Activated CD4-positive, alpha-beta T cell treated with anti-CD3 and anti-CD28 coated beads, Interleukin-2, amount 50 U/mL, for 16 hours (primary cell): ENCODE measurements around the gene GRXCR1.

Experiments used
- DNase-seq: peaks from one replicate; pipeline ENCODE4 v3.0.0-alpha.2; 2020

GRXCR1 gene

GRCh38 chr4:42892413-42892812, at the start of gene GRXCR1:
Gene GRXCR1 (plus strand): TSS chr4:42892713. CDS start chr4:42893267, 554 bp downstream.
- DNase-seq: no peak

GRCh38 chr4:42843694-42844093, 48.8 kb upstream of the GRXCR1 start:
- DNase-seq: no peak

- DNase-seq: no peak
Observed at GRCh38 chr4:42844422-42845070, 48.0 kb upstream of the GRXCR1 start.

DNA sequence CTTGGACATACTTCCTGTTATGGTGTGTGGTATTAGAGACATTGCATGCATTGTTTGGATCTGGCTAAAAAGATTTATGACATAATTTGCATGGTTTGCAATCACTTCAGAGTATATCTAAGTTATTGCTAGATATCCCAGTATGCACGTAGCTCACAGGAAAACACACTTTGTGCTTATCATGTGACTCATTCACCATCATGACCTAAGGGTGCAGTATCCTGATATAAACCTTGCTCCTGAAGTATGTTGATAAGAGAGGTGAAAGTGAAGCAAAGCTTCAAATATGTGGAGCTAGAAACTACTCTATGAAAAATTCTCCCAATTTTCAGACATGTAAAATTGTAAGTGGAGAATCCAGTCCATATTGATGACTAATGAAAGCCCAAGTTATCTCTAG, 46.9 kb upstream of the GRXCR1 start:
- DNase-seq: no peak

DNA sequence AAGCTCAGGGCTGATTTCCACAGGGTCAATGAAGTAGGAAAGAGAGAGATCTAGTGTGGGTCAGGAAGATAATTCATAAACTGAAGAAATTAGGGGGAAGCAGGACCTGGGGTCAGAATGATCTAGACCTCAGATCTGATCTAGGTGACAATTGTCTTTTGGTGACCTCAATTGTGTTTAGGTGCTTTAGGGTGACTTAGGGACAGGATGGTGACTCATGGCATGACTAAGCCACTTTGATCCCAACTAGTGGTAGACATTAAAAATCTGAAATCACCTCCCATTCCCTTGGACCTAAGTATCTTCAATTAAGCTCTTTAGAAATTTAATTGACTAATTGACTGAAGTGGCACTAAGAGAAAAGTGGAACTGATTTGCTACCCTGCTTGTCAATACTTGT, 36.7 kb upstream of the GRXCR1 start:
- DNase-seq: no peak

DNA sequence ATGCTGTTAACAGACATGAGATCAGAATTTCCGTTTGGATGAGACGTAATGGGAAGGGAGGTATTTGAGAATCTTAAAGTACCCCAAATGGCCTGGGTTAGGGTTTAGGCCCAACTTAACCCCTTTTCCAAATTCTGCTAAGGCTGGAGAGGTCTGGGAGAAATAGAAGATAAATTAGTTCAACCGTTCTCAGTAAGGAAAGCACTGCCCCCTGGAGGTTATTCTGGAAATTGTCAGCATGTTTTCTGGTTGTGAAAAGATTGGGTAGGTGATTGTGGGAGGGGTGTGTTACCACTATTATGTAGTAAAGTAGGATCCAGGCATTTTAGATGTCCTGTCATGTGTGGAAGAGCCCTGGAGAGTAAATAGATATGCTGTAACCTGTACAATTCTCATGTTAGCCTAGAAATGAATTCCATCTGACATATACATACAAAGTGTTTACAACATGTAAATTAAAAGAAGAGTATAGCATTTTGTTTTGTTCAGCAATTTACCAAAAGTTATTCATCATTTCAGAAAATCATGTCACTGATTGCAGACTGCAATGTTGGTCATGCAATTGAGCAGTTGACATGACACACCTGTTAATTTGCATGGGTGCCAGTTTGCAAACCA, 26.8 kb upstream of the GRXCR1 start:
- peak; percentile 65 for DNase-seq

DNA sequence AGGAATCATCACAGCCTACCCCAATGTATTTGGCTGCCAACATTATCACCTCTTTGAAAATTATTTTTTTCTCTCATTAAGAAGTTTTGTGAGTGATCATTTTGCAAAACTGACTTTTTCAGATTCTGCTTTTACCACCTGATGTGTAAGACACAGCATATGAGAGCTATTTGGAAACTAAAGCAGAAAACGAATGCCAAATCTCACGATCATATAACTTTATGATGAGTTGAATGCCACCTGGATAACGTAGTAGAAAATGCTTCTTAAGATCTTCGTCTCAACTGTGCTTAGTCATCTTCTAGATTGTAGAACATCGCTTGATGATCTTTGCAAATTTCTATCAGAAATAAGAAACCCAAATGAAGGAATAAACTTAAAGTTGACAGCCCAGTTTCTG, 21.3 kb upstream of the GRXCR1 start:
- no peak for DNase-seq

- no peak for DNase-seq
Observed at GRCh38 chr4:42871671-42872290, 20.7 kb upstream of the GRXCR1 start.

GRCh38 chr4:42878863-42879262, 13.7 kb upstream of the GRXCR1 start:
- DNase-seq: no peak

DNA sequence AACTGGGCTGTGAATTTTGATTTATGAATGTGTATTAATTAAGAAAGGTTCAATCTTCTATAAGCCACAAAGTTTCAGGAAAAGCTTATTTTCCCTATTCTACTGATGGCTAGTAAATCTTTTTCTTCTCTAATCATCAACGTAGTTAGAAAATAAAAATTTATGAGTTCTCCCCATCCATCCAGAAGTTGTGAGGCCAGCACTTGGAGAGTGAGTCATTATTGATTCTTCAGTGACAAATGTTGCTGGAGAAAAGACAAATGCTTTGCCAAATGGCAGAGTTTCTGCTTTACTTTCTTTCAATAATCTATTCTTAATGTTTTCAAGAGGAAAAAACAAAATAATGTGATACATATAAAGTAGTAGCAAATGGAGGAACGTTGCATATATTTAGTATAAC, 11.3 kb upstream of the GRXCR1 start:
- no peak for DNase-seq

DNA sequence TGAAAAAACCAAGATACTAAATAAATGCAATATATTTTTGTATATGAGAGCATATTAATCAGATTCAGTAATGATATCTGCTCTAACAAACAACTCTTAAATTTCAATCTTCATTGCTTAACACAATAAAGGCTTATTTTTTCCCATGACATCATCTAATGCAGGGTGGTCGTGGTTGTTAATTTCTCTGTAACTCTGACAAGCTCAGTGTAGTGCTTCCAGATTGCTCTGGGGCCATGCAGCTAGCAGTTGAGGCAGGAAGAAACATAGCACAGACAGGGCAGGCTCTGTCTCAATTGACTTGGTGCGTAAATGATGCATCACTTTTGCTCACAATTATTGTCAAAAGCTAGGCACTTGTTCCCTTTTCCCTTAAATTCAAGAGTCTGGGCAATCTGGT, 869 bp upstream of the GRXCR1 start:
- DNase-seq: no peak

- no peak for DNase-seq
Observed at GRCh38 chr4:42895452-42895851, 2.9 kb downstream of the GRXCR1 start.

- DNase-seq: no peak
Observed at GRCh38 chr4:42904986-42905385, 12.5 kb downstream of the GRXCR1 start.

- DNase-seq: no peak
Observed at GRCh38 chr4:42905591-42905990, 13.1 kb downstream of the GRXCR1 start.

- DNase-seq: no peak
Observed at GRCh38 chr4:42906341-42906740, 13.8 kb downstream of the GRXCR1 start.

DNA sequence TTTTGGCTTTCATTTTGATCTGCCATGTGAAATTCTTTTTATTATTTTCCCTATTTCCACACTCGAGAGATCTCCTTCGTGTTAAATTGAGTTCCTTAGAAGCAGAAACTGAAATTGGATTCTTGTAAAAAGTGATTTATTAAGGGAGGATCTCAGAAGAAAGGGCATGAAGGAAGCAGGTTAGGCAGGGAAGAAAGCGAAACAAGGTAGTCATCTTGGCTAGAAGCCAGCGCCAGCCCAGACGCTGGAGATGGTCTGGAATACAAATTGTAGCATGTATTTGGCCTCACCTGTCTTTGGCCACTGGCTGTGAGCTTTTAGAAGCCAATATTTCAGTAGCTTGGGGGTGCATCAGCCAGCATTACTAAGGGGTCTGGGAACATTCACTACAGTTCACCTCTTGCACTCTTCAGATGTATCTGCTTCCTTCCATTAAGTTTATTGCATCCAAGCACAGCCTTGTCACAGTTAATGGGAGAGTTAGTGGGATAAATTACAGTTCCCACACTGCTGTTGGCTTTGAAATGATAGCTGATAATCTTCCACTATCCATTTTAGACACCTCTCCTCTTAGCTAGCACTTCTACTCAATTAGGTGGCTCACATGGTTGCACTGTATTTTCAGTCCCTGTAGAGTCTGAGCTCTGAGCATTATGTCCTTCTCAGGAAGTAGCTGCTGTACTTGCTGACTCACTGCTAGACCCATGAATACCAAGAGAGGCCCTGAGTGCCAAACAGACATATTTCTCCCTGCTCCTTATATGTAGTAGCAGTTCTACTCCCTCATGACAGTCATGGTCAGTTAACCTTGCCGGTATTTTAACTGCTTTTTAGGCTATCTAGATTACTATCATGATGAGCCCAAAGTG, 14.6 kb downstream of the GRXCR1 start:
- DNase-seq: no peak

DNA sequence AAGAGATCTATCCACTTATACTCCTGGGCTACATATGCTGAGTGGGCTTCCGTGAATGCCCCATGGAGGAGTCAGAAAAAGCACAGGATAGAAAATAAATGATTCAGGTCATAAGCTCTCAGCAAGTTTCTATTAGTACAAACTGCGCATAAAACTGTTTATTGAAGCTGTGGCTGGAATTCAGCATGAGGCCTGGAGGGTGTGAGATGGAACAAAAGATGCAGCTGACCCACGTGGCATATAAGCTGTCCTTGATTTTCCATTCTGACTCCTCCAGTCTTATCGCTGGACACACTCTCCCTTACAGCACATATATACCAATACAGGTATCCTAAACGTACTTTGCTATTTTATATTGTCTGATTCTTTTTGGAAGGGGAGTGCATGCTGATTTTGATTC, 17.9 kb downstream of the GRXCR1 start:
- no peak for DNase-seq

DNA sequence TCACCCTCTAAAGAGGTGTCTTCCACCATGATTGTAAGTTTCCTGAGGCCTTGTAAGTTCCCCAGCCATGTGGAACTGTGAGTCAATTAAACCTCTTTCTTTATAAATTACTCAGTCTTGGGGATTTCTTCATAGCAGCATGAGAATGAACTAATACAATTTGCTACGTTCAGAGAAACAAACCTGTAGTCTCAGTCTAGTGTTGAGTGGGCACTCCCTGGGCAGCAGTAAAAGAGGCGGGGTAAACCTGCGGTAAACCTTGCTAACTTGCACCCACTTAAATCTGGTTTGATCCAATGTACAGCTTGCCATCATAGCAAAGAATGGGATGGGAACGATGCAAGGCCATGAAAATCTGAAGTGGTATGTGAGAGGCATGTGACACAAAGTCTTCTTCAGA, 22.4 kb downstream of the GRXCR1 start:
- DNase-seq: no peak

DNA sequence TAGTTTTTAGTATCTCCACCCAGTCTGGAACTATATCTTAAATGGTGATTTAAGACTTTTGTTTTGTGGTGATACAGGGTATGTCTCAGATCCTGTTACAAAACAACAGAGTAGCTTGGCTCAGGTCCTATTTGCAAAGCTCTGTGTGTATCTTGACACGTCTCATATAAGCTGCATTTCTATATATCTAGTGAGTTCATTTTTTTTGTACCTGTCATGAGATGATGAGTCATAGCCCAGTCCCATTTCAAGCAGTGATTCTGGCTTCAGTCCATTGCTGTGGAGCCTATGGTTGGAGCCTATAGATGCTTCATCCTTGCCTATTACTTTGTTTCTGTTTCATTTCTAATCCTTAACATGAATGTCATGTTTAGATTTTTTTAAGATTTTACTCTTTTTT, 23.0 kb downstream of the GRXCR1 start:
- DNase-seq: no peak

GRCh38 chr4:42917296-42917695, 24.8 kb downstream of the GRXCR1 start:
- DNase-seq: no peak

- DNase-seq: no peak
Observed at GRCh38 chr4:42923431-42923830, 30.9 kb downstream of the GRXCR1 start.

DNA sequence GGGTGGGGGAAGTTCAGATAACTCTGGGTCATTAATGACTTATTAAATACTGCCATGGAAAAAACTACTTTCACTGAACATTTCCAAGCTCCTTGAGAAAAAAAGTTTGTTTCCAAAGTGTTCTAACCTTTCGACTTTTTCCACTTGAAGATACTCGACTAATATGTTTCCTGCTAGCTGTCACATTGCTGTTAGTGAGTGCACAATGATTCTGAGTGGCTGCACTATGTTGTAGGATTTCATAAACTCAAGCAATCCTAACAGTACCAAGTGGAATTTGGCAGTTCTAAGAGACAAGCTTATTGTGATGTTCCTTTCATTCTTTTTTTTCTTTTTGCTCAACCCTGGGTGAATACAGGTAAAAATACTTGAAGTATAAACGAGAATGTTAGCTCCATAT, 33.4 kb downstream of the GRXCR1 start:
- no peak for DNase-seq

GRCh38 chr4:42927946-42928345, 35.4 kb downstream of the GRXCR1 start:
- DNase-seq: no peak

DNA sequence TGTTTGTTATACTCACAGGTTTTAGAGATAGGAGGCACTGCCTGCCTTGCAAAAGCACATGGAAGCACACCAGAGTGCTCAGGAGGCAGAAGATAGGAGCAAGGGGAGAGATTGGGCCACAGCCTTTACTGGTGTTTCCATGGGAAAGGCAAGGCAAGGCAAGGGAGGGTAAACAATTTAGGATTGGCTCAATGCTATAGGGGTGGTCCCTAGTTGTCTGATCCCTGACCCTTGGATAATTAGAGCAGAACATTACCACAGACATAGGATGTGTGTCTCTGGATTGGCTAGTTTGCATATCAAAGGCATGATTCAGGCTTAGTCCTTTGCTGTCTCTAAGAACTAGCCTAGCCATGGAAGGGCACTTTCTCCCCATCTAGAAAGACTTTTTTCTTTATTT, 36.1 kb downstream of the GRXCR1 start:
- no peak for DNase-seq
